ENCODE measurements around the gene CITED4. TPM values are rescaled to one million over a fixed set of nuclear protein-coding genes. Genes with fewer than 3 reads are reported as not detected.

CITED4 gene
- total RNA-seq, 1 experiment from 2014 or later = 1.3 TPM

DNA sequence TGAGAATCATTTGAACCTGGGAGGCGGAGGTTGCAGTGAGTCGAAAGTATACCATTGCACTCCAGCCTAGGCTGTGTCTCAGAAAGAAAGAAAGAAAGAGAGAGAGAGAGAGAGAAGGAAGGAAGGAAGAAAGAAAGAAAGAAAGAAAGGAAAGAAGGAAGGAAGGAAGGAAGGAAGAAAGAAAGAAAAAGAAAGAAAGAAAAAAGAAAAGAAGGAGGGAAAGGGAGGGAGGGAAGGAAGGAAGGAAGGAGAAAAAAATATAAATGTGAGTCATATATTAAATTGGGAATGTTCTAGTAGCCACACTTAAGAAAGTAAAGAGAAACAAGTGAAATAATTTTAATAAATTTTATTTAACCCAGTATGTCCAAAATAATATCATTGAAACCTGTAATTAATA is 16.7 kb upstream of the CITED4 start:
- BruUV-seq (replicated peaks) = no TSS peak
- POLR2A ChIA-PET (ENCODE audit: low non-redundant PET) = no interaction called here
- H3K4me1 ChIP-seq (ENCODE audit: insufficient read depth, low read length, poor library complexity, severe bottlenecking) = peaks cover 10% of the 10 kb centered on the region

GRCh38 chr1:40877698-40878097 is 15.5 kb upstream of the CITED4 start:
- Histone ChIP-seq H3K36me3 (ENCODE audit: insufficient read depth, low read length, poor library complexity, severe bottlenecking) (no peaks in the 10 kb centered on the region), H3K9me3 (ENCODE audit: low read depth, low read length, poor library complexity, severe bottlenecking) (peaks cover 9% of the 10 kb centered on the region), H3K27me3 (replicated peaks; ENCODE audit: insufficient read depth, low read depth, low read length, poor library complexity) (no peaks in the 10 kb centered on the region), H3K4me3 (ENCODE audit: low read depth, low read length, poor library complexity, severe bottlenecking) (no peak overlapping the region), H3K27ac (ENCODE audit: low read depth, low read length, poor library complexity, severe bottlenecking) (peak overlapping the region; percentile 25), H3K4me1 (ENCODE audit: insufficient read depth, low read length, poor library complexity, severe bottlenecking) (peaks cover 10% of the 10 kb centered on the region)
- intact Hi-C loops (cut with micrococcal nuclease; ENCODE audit: unreplicated experiment) = no loop called here
- TF ChIP-seq, protein P1, sequence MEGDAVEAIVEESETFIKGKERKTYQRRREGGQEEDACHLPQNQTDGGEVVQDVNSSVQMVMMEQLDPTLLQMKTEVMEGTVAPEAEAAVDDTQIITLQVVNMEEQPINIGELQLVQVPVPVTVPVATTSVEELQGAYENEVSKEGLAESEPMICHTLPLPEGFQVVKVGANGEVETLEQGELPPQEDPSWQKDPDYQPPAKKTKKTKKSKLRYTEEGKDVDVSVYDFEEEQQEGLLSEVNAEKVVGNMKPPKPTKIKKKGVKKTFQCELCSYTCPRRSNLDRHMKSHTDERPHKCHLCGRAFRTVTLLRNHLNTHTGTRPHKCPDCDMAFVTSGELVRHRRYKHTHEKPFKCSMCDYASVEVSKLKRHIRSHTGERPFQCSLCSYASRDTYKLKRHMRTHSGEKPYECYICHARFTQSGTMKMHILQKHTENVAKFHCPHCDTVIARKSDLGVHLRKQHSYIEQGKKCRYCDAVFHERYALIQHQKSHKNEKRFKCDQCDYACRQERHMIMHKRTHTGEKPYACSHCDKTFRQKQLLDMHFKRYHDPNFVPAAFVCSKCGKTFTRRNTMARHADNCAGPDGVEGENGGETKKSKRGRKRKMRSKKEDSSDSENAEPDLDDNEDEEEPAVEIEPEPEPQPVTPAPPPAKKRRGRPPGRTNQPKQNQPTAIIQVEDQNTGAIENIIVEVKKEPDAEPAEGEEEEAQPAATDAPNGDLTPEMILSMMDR (conservative IDR thresholded peaks at IDR 0.05; ENCODE audit: low read depth, low read length) = no peak
- no peak for TF ChIP-seq EZH2 (IDR thresholded peaks at IDR 0.05; ENCODE audit: borderline replicate concordance, low read depth, low read length, poor library complexity, severe bottlenecking)
- CTCF ChIA-PET = no interaction called here
- no TSS peak for BruUV-seq (replicated peaks)
- peak; percentile 82 for DNase-seq (ENCODE audit: low spot score)
- POLR2A ChIA-PET (ENCODE audit: low non-redundant PET) = no interaction called here

More for the DNA sequence above, 16.7 kb upstream of the CITED4 start:
- intact Hi-C loops (cut with micrococcal nuclease; ENCODE audit: unreplicated experiment) = no loop called here
- Histone ChIP-seq H3K36me3 (ENCODE audit: insufficient read depth, low read length, poor library complexity, severe bottlenecking) (no peaks in the 10 kb centered on the region), H3K27me3 (replicated peaks; ENCODE audit: insufficient read depth, low read depth, low read length, poor library complexity) (no peaks in the 10 kb centered on the region), H3K9me3 (ENCODE audit: low read depth, low read length, poor library complexity, severe bottlenecking) (peaks cover 9% of the 10 kb centered on the region), H3K4me3 (ENCODE audit: low read depth, low read length, poor library complexity, severe bottlenecking) (no peak overlapping the region), H3K27ac (ENCODE audit: low read depth, low read length, poor library complexity, severe bottlenecking) (no peak overlapping the region)
- no peak for DNase-seq (ENCODE audit: low spot score)
- CTCF ChIA-PET = no interaction called here
- TF ChIP-seq EZH2 (IDR thresholded peaks at IDR 0.05; ENCODE audit: borderline replicate concordance, low read depth, low read length, poor library complexity, severe bottlenecking) = no peak

DNA sequence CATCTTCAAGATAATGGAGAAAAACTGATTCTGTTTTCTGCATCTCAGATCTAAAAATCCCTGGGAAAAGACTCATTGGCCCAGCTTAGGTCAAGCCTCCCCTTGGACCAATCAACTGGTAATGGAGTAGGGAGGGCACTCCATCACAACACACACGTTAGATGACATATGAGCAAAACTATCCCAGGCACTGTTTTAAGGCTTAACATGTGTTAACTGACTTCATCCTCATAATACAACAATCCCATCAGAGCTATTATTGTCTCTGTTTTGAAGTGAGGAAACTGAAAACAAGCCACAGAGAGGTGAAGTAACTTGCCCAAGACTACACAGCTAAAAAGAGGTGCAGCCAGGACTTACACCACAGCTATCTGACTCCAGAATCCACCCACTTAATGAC is 14.7 kb upstream of the CITED4 start:
- Histone ChIP-seq H3K27ac (ENCODE audit: low read depth, low read length, poor library complexity, severe bottlenecking) (no peak overlapping the region), H3K4me1 (ENCODE audit: insufficient read depth, low read length, poor library complexity, severe bottlenecking) (peaks cover 10% of the 10 kb centered on the region), H3K4me3 (ENCODE audit: low read depth, low read length, poor library complexity, severe bottlenecking) (no peak overlapping the region), H3K27me3 (replicated peaks; ENCODE audit: insufficient read depth, low read depth, low read length, poor library complexity) (no peaks in the 10 kb centered on the region), H3K9me3 (ENCODE audit: low read depth, low read length, poor library complexity, severe bottlenecking) (peaks cover 9% of the 10 kb centered on the region), H3K36me3 (ENCODE audit: insufficient read depth, low read length, poor library complexity, severe bottlenecking) (no peaks in the 10 kb centered on the region)
- no peak for DNase-seq (ENCODE audit: low spot score)
- POLR2A ChIA-PET (ENCODE audit: low non-redundant PET) = no interaction called here
- BruUV-seq (replicated peaks) = no TSS peak
- TF ChIP-seq, protein P1 (conservative IDR thresholded peaks at IDR 0.05; ENCODE audit: low read depth, low read length) = no peak
- no peak for TF ChIP-seq EZH2 (IDR thresholded peaks at IDR 0.05; ENCODE audit: borderline replicate concordance, low read depth, low read length, poor library complexity, severe bottlenecking)
- CTCF ChIA-PET = no interaction called here
- intact Hi-C loops (cut with micrococcal nuclease; ENCODE audit: unreplicated experiment) = no loop called here

- no peak for DNase-seq (ENCODE audit: low spot score)
- intact Hi-C loops (cut with micrococcal nuclease; ENCODE audit: unreplicated experiment) = no loop called here
- Histone ChIP-seq H3K27me3 (replicated peaks; ENCODE audit: insufficient read depth, low read depth, low read length, poor library complexity) (no peaks in the 10 kb centered on the region), H3K27ac (ENCODE audit: low read depth, low read length, poor library complexity, severe bottlenecking) (no peak overlapping the region), H3K4me1 (ENCODE audit: insufficient read depth, low read length, poor library complexity, severe bottlenecking) (peaks cover 10% of the 10 kb centered on the region), H3K4me3 (ENCODE audit: low read depth, low read length, poor library complexity, severe bottlenecking) (no peak overlapping the region), H3K36me3 (ENCODE audit: insufficient read depth, low read length, poor library complexity, severe bottlenecking) (no peaks in the 10 kb centered on the region), H3K9me3 (ENCODE audit: low read depth, low read length, poor library complexity, severe bottlenecking) (peaks cover 9% of the 10 kb centered on the region)
- TF ChIP-seq, protein P1 (conservative IDR thresholded peaks at IDR 0.05; ENCODE audit: low read depth, low read length) = no peak
- no peak for TF ChIP-seq EZH2 (IDR thresholded peaks at IDR 0.05; ENCODE audit: borderline replicate concordance, low read depth, low read length, poor library complexity, severe bottlenecking)
- CTCF ChIA-PET = interaction anchor here (1.1 kb wide), 1 partner anchor 72 kb away, joined by 3 read pairs; no protein-coding TSS in a partner anchor
- BruUV-seq (replicated peaks) = no TSS peak
- POLR2A ChIA-PET (ENCODE audit: low non-redundant PET) = no interaction called here
These were observed 14.2 kb upstream of the CITED4 start for GRCh38 chr1:40876436-40876761.

Measured in A673 (cell line).